ENCODE results near the gene AP1G2.
"Not testable (repeated sequence)": the region's sequence is repeated elsewhere in the genome, so short reads cannot be mapped to it uniquely, and the experiment has no call there.

AP1G2 gene

DNA sequence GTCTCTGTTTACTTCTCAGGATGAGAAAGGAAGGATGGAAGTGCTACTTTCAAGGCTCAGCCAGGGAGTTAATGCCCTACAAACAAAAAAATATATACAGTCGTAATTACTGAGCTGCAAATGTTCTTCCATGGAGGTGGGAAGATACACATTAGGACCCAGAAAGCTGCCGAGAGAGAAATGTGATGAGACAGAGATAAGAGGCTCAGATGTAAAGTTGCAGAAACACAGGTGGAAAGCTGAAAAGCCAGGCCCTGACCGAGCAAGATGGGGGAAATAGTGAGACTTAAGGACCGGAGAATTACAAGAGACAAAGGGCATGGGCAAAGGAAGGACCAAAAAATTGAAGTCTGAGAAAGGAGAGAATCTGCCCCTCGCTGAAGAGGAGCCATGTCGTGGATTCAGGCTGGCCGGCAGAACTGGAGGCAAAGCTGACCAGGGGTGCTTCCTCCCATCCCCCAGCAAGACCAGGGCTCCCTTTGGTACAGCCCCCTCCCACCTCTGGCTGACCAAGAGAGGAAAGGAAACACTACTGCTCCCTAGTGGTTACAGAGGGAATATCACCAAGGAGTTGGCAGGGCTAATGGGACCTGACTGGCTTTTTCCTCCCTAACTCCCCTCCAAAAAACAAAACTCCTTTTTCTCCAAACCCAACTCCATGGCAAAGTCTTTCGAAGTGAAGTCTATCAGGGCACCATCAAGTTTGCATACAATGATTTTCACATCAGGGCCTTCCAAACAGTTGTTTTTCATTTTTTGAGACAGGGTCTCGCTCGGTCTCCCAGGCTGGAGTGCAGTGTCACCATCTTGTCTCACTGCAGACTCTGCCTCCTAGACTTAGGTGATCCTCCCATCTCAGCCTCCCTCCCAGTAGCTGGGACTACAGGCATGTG lies 28.1 kb downstream of the AP1G2 start:
- DNase-seq (ENCODE audit: low read depth in 1 of 2, low spot score in 1 of 2), result no peak

DNA sequence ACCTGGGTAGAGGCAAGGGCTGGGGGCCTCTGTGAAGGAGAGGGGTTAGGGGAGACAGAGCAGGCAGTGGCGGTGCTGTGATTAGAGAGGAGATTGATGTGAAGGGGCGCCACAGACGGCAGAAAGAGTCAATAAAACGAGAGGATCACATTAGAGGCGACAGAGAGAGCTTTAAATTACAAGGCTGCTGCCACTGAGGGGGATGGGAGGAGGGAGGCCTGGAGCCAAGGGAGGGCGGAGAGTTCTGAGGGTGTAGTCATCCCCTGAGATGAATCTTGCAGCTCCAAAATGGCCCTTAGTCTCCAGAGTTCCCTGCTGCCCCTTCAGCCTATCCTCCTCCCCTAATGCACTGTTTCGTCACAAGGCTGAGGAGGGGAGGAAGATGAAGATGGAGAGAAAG lies 28.8 kb downstream of the AP1G2 start:
- no peak for DNase-seq (ENCODE audit: low read depth in 1 of 2, low spot score in 1 of 2)

DNA sequence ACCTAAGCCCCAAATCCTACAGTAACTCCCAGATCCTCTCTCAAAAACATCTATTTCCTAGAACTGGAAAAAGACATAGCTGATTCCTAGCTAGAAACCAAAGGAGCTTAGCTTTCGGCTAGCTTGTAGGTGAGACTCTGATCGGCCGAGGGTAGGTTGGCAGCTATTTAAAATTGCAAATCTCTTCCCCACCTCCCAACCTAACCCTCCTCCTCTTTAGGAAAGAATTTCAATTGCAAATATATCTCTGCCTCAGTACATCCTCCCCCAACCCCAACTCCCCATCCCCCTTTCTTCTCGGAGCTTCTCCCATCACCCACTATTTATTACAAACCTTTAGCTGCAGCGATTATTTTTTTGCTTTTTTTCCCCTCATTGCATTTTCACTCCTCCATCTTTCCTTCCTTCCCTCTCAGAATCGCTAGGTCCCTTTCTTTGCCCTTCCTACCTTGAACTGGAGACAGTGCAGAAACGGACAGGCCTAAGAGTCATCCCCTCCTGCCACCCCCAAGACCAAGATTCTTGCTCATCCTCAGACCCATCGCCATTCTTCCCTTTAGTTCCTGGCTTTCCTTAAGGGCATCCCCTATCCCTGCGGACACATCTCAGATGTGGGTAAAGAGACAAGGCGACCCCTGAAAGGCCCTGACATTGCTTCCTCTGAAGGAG lies 29.4 kb downstream of the AP1G2 start:
- DNase-seq (ENCODE audit: low read depth in 1 of 2, low spot score in 1 of 2), result no peak

DNA sequence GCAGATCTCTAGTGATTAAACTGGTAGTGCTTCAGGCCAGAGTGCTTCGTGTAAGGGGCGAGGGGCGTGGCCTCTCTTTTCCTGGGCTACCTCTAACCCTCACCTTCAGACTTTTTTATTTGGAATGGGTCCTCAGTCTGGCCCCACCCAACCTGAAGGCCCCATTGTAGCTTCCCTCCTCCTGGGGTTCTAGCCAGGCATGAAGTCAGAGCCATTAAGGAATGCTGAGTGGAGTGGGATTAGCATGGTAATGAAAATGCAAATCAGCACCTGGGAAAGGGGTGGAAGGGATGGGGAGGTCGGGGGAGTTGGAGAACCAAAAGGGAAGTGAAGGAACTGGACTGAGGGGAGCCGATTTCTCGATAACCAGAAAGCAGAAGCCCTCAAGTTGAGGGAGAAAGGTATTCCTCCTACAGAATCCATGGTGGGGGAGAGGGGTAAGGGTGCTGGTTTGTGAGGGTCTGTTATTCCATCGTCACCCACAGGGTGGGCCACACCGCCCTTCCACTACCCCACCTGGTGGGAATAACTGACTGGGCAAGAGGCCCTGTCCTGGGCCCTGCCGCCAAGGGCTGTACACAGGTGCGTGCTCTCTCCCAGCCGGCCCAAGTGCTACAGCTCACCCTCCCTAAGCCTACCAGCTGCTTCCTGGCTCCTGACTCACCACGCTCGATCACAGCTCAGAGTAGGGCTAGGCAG lies 30.1 kb downstream of the AP1G2 start:
- DNase-seq (ENCODE audit: low read depth in 1 of 2, low spot score in 1 of 2), result no peak

DNA sequence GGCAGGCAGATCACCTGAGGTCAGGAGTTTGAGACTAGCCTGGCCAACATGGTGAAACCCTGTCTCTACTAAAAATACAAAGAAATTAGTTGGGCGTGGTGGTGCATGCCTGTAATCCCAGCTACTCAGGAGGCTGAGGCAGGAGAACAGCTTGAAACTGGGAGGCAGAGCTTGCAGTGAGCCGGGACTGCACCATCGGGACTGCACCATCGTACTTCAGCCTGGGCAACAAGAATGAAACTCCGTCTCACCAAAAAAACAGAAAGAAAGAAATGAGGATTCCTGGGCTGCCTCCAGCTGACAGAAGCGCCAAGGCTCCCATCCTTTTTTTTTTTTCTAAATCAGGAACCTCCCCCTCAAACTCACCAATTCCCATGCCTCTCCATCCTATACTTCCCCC lies 30.7 kb downstream of the AP1G2 start:
- not testable (repeated sequence) for DNase-seq (ENCODE audit: low read depth in 1 of 2, low spot score in 1 of 2)

DNA sequence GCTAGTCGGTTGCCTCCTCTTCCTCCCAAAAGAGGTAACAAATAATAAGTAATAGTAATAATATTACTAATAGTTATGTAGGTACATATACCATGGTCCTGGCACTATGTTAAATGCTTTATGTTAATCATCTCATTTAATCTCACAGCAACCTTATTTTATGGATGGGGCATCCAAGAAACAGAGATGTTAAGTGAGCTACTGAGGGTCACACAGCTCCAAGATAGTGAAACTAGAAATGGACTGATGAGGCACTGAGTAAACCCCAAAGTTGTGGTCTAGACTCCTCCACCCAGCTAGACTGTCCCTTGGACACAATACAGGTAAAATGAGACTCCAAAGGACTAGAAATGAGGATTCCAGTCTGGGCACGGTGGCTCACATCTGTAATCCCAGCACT lies 31.1 kb downstream of the AP1G2 start:
- DNase-seq (ENCODE audit: low read depth in 1 of 2, low spot score in 1 of 2), result no peak

DNA sequence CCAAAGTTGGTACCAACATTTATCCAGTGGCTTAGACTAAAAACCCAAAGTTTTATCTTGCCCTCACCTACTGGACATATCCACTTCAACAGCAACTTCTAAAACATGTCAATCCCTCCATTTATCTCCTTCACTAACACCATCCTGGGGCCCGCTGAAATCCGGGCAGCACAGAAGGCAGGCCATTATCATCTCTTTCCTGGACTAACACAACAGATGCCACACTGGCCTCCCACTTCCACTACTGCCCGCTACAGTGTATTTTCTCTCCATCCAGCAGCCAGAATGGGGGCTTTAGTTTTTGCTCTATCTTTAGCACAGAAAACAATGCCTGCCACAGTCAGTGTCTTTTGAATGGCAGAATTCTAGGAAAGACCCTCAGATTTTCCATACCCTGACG lies 31.6 kb downstream of the AP1G2 start:
- no peak for DNase-seq (ENCODE audit: low read depth in 1 of 2, low spot score in 1 of 2)

DNA sequence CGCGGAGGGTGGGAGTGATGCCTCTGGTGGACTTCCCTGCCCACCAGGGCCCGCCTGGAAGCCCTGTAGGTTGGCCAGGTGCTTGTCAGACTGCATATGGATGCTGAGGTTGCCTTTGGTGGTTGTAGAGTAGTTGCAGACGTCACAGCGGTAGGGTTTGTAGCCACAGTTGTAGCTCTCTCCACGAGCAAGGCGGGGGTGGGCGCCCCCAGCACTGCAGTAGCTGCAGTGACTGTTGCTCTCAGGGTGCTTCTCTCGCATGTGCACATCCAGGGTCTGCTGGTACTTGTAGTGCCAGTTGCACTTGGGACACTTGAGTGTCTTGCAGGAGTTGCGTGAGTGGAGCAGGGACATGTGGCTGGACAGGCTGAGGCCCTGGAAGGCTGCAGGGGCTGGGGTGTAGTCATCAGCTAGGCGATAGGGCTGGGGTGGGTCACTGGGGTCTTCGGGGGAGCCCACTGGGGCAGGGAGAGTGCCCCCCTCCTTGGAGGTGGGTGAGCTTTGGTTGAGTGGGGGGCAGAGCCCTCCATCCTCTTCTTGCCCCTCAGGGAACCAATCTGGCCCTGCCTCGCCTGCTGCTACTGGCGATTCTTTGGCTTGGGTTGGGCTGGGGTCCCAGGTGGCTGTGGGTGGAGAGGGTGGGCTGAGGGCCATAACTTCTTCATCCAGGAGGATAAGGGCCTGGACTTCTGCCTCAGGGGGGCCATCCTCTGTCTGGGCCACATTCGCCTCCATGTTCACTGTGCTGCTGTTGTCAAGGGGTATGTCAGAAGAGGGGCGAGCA lies 33.7 kb downstream of the AP1G2 start:
- DNase-seq (ENCODE audit: low read depth in 1 of 2, low spot score in 1 of 2), result no peak

DNA sequence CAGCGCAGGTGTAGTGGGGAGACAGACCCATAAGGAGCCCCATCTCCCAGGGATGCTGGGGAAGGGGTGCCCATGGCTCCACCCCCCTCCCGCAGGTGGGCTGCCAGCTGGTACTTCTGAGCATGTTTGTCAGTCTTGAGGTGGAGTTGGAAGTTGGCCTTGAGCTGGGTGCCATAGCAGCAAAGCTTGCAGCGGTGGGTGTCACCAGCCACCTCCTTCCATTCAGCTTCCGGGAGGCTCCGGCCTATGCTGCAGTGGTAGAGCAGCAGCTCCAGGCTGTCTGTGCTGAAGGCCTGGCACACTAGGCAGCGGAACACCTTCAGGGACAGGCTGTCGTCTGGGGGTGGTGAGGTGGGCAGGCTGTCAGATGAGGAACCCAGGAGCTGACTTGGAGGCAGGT lies 34.9 kb downstream of the AP1G2 start:
- DNase-seq (ENCODE audit: low read depth in 1 of 2, low spot score in 1 of 2), result no peak

DNA sequence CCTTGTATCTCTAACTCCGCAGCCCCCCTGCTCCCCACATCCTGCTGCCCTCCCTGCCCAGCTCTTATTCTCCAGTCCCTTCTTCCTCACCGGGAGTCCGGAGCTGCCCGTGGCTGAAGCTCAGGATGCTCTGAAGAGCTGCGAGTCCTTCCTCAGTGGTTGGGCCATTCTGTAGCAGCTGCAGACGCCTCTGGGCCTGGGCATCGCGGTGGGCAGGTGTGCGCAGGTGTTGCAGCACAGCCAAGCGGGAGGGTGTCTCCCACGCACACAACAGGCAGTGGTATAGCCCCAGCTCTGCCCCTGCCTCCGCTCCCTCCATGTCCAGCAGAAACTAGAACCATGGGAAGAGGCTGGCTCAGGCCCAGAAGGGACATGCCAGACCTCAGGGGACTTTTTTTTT lies 36.2 kb downstream of the AP1G2 start:
- DNase-seq (ENCODE audit: low read depth in 1 of 2, low spot score in 1 of 2), result no peak

DNA sequence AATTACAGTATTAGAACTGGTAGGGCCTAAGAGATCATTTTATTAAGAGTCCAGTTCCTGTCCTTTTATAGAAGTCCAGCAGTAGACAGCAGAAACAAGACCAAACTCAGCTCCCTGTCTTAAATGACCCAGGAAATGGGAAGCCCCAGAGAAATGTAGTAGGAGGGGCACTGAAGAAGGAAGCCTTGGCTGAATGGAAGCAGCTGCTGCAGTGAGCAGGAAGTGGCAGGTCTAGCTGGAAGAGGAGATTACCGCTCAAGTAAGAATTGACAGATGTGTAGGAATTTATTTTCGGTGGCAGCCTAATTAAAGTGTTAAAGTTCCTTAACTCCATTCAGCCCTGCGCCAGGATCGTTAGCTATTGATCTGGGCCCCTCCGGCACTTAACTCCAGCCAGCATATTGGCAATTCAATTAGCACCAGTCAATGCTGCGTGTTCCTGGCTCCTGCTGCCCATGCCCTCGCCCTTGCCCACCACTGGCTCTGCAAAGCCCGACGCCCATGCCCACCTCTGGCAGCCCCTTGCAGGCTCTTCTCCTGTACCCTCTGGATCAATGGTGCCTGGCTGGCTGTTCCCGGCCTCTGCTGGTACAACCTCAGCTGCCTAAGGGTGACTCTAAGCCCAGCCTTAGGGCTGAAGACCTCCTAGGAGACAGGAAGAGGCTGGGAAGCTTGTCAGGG lies 37.1 kb downstream of the AP1G2 start:
- no peak for DNase-seq (ENCODE audit: low read depth in 1 of 2, low spot score in 1 of 2)

DNA sequence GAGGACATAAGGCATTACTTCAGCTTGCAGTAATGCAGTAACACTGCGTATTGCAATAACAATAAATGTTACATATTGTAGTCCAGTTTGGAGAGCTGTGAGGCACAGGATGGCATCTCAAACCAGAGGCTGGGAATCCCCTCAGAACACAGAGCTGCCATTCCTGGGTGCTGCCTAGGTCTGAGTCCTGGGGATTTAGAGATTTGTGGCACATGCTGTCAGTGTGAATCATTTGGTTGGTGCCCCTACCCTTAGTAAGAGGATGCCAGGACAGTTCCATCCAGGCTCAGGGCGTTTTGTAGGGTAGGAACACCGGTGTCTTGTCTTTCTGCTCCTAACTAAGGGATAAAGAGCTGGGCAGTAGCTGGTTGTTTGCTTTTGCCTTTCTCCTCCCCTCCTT lies 38.6 kb downstream of the AP1G2 start:
- no peak for DNase-seq (ENCODE audit: low read depth in 1 of 2, low spot score in 1 of 2)

DNA sequence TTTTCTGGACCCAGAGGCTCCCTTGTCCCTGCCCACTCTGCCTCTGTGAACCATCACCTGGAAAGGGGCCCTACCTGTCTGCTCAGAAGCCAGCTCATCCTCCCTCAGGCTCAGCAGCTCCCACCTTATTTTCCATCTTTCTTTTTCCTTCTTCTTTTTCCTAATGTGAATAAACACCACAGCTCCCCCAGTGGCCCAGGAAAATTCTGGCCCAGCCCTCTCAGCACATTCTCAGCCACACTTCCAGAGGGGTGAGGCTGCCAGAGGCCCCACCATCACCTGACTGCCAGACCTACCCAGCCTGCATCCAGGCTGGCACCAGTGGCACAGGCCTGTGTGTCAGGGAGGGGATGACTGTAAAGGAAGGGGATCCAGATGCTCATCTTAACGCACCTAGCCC lies 39.0 kb downstream of the AP1G2 start:
- DNase-seq (ENCODE audit: low read depth in 1 of 2, low spot score in 1 of 2), result no peak

DNA sequence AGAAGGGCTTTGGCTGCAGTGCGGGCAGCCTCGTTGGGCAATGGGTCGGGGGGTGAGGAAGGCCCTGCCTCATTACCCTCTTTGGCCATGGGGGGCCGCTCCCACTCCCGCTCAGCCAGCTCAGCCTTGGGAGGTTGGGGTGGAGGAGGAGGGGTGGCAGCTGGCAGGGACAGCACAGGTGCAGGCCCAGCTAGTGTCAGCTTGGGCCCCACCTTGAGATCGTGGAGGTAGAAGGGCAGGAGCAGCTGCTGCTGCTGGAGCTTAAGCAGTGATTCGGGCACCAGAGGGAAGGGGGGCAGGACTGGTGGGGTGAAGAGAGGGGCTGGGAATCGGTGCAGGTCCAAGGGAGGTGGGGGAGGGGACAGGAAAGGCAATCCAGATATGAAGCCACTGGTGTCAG lies 42.0 kb downstream of the AP1G2 start:
- DNase-seq (ENCODE audit: low read depth in 1 of 2, low spot score in 1 of 2), result no peak

DNA sequence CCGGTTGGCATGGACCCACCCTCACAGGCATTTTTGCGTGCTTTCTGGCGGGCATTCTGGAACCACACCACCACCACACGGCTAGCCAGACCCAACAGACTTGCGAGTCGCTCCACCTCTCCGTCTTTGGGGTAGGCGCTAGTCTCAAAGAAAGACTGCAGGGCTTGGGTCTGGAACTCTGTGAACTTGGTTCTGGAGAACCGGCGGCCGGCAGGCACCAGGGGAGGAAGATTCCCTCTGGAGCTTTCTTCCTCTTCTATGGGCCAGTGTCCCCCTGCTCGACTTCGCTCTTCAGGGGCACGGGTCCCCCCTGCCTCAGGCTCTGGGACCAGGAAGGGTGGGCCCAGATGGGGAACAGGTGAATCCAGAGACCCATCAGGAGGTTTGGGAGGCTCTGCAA lies 42.6 kb downstream of the AP1G2 start:
- no peak for DNase-seq (ENCODE audit: low read depth in 1 of 2, low spot score in 1 of 2)

DNA sequence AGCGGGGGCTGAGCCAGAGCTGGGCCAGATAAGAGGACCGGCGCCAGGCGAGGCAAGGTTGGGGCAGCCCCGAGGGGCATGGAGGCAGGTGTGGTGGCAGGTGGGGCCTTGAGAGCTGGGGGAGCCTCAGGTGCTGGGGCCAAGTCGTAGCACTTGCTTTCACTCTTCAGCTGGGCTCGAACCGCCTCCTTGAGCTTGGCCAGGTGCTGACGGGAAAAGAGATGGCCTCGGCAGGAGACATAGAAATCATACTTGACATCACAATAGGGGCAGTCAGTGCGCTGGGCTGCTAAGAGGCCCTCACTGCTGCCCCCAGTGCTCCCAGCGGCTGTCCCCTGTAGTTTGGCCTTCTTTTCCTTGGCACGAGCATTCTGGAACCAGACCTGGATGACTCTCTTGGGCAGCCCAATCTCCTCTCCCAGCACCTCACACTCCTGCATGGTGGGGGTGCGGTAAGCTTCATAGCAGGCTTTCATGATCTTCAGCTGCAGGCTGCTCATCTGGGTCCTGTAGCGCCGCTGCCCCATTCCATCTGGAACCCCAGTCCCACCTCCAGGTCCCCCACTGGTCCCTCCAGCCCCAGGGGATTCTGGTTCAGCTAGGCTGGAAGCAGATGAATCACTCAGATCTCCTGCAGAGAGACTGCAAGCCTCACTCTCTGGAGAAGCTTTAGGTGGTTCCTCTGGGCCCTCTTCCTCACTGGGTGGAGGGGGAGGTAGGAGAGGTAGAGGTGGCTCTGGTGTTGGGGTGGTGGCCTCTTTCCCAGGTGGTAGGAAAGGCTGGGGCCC lies 44.2 kb downstream of the AP1G2 start:
- no peak for DNase-seq (ENCODE audit: low read depth in 1 of 2, low spot score in 1 of 2)

DNA sequence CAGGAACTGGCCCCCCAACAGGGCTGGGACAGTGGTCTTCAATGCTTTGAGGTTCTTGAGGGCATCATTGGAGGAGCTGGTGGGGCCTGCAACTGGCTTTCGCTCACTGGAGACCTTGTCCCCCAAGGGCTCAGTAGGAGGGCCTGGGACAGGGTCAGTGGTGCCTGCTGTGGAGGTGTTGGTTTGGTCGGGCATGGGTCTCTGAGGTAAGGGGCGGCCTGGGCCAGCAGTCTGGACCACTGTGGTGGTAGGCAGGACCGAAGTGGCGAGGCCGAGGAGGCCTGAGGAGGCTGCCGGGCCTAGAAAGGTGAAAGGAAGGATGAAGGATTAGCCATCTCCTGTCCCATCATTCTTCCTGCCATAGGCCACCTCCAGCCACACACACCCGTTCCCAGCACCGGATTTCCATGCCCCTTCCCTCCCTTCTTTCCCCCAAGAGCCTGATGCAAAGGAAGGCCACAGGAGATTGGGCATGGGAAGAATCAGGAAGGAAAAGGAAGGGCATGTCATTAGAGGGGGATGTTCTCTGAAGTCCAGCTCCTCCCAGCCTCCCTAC lies 44.9 kb downstream of the AP1G2 start:
- no peak for DNase-seq (ENCODE audit: low read depth in 1 of 2, low spot score in 1 of 2)

DNA sequence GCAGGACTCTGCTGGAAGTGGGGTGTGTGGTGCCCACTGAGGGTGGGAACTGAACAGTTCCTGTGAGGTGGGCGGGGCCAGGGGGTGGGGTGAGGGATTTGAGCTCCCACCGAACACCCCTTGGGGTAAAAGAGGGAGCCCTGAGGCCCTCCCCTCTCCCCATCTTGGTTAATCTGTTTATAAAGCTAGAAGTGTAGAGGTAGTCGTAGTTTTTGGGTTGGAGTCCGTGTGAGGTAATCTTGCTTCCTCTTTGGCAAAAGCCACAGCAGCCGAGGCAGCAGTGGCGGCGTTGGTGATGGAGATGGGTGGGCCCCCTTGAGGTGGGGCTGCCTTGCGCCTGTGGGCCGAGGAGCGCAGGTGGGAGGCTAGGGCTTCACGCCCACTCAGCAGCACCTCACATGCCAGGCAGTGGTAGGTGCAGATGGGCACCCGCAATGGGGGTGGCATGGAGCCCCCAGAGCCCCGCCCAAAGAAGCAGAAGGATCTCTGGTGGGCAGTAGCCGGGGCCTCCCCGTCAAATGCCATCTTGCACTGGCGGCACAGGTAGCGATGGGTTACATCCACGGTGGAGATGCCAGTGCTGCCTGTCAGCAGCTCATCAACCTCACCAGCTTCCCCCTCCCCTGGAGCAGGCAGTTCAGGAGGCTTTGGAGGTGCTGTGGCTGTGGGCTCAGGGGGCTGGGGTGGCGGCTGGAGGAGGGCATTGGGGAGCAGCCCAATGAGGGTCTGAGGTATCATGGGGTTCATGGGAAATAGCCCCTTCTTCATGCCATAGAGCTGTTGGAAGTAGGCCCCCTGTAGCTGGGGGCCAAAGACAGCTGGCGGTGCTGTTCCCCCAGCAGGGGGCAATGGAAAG lies 45.6 kb downstream of the AP1G2 start:
- no peak for DNase-seq (ENCODE audit: low read depth in 1 of 2, low spot score in 1 of 2)
